Left ventricle myocardium inferior (tissue), 1 donor: Measurements from ENCODE around the gene PLEKHA8. TPM values are rescaled to one million over a fixed set of nuclear protein-coding genes. Genes with fewer than 3 reads are reported as not detected.
A peak's percentile ranks its signal among the peaks of the same experiment; 100 is the strongest.

Experiments used
- DNase-seq: peaks from one replicate; pipeline ENCODE4 v3.0.0-alpha.2; 2020
- H3K27ac ChIP-seq: fragments of 200-600 bp; replicated peaks from 2 replicates; pipeline ENCODE4 v1.8.0; 2021
- H3K27me3 ChIP-seq: fragments of 200-600 bp; 2 replicates; pipeline ENCODE4 v1.8.0; 2021; ENCODE audit warnings: low read depth
- H3K36me3 ChIP-seq: fragments of 200-600 bp; 2 replicates; pipeline ENCODE4 v1.8.0; 2021
- H3K4me1 ChIP-seq: fragments of 200-600 bp; 2 replicates; pipeline ENCODE4 v1.8.0; 2021
- H3K4me3 ChIP-seq: fragments of 200-600 bp; 2 replicates; pipeline ENCODE4 v1.8.0; 2021; ENCODE audit warnings: mild to moderate bottlenecking, moderate library complexity
- H3K9me3 ChIP-seq: fragments of 200-600 bp; replicated peaks from 2 replicates; pipeline ENCODE4 v1.8.0; 2021
- CTCF ChIP-seq: fragments of 200-600 bp; IDR thresholded peaks from 2 replicates; pipeline ENCODE4 v1.8.0; 2021; ENCODE audit warnings: antibody characterized with exemption, mild to moderate bottlenecking, borderline replicate concordance
- intact Hi-C: fragments of 100-400 bp; cut with micrococcal nuclease; formaldehyde crosslinking; loops from one replicate; pipeline ENCODE4 v1.11.0; 2022
- total RNA-seq: library from RNA; stranded (reverse); fragmentation: NEBNext Ultra II Directional; extraction: Animal tissue kit (Norgen Biotek cat#: 25700); gene quantifications from one replicate; pipeline ENCODE4 v1.2.1, GENCODE V29; 2021
- donor health status: DM: no; HTN: yes; CAD: no; lungs with severe emphysema.

PLEKHA8 gene
- total RNA-seq, 1 donor from 2014 or later: 3.3 TPM

DNA sequence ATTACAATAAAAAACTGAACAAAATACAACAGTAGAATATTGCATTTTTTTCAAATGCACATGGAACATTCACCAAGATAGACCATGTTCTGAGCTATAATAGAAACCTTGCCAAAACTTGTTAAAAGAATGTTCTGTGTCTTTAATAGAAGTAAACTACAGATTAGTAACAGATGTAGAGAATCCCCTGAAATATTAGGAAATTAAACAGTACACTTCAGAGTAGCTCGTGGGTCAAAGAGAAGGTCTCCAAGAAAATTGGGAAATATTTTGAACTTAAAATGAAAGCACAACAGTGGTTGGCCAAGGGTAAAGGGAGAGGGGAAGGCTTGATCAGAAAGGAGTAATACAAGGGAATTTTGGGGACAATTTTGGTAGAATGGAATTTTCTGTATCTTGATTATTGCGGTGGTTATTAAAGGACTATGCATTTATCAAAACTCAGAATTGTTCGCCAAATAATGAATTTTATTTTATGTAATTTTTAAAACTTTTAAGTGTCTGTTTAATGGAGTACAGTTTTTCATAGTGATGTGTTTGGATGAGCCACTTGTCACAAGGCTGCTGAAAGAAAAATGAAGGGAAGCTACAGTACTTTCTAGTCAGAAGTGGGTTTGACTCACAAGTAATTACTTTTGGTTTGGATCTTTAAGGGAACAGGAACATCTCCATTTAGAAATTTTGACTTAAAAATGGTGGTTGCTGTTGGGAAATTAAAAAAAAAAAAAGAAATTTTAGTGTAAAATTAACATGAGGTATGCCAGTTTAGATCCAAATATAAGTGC is 10.2 kb downstream of the PLEKHA8 start:
- H3K27ac ChIP-seq: peak overlapping the region; percentile 14

DNA sequence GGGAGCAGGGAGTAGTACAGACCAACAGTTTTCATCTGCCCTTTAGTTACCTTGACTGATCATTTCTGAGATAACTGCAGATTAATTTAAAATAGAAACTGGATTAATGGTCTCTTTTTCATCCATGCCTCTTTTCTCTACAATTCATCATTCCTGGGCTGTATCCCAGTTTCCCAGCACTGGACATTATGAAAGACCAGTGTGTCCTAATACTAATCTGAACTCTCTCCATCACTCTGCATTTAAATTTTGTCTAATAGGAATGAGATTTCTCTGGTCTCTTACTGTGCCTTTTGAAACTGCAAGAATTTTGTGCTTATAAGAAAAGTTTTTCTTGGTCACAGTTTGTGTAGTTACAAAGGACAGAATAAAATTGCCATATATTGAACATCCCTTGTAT is 12.7 kb downstream of the PLEKHA8 start:
- Histone ChIP-seq H3K4me3 (no peak overlapping the region), H3K27me3 (no peaks in the 10 kb centered on the region), H3K4me1 (peaks cover 14% of the 10 kb centered on the region), H3K36me3 (peaks cover 10% of the 10 kb centered on the region), H3K9me3 (no peaks in the 10 kb centered on the region), H3K27ac (no peak overlapping the region)
- no peak for TF ChIP-seq CTCF
- intact Hi-C loops: no loop called here
- no peak for DNase-seq

More for the DNA sequence above, 10.2 kb downstream of the PLEKHA8 start:
- peaks cover 16% of the 10 kb centered on the region for H3K4me1 ChIP-seq
- H3K4me3 ChIP-seq: no peak overlapping the region
- TF ChIP-seq CTCF: no peak
- no peaks in the 10 kb centered on the region for H3K36me3 ChIP-seq
- no peaks in the 10 kb centered on the region for H3K9me3 ChIP-seq
- DNase-seq: no peak
- intact Hi-C loops: no loop called here
- no peaks in the 10 kb centered on the region for H3K27me3 ChIP-seq

- no peaks in the 10 kb centered on the region for H3K27me3 ChIP-seq
- H3K27ac ChIP-seq: no peak overlapping the region
- intact Hi-C loops: no loop called here
- H3K36me3 ChIP-seq: peaks cover 18% of the 10 kb centered on the region
- no peak overlapping the region for H3K4me3 ChIP-seq
- no peaks in the 10 kb centered on the region for H3K9me3 ChIP-seq
- TF ChIP-seq CTCF: no peak
- DNase-seq: no peak
- H3K4me1 ChIP-seq: peaks cover 21% of the 10 kb centered on the region
These were observed 13.5 kb downstream of the PLEKHA8 start for GRCh38 chr7:30041526-30042269.

GRCh38 chr7:30046127-30046770 is 18.0 kb downstream of the PLEKHA8 start:
- Histone ChIP-seq H3K9me3 (no peaks in the 10 kb centered on the region), H3K4me3 (no peak overlapping the region), H3K4me1 (peaks cover 17% of the 10 kb centered on the region), H3K27ac (no peak overlapping the region), H3K27me3 (no peaks in the 10 kb centered on the region), H3K36me3 (peaks cover 54% of the 10 kb centered on the region)
- TF ChIP-seq CTCF: no peak
- intact Hi-C loops: no loop called here
- no peak for DNase-seq

GRCh38 chr7:30047124-30047523 is 18.9 kb downstream of the PLEKHA8 start:
- H3K27me3 ChIP-seq: no peaks in the 10 kb centered on the region
- DNase-seq: no peak

More at GRCh38 chr7:30047124-30047523, 18.9 kb downstream of the PLEKHA8 start:
- intact Hi-C loops: no loop called here
- Histone ChIP-seq H3K9me3 (no peaks in the 10 kb centered on the region), H3K36me3 (peaks cover 63% of the 10 kb centered on the region), H3K4me3 (no peak overlapping the region), H3K27ac (no peak overlapping the region), H3K4me1 (peaks cover 14% of the 10 kb centered on the region)
- TF ChIP-seq CTCF: no peak
